Activated CD8-positive, alpha-beta T cell treated with anti-CD3 and anti-CD28 coated beads for 36 hours (primary cell): Measurements from ENCODE around the gene PCMTD2. TPM values are rescaled to one million over a fixed set of nuclear protein-coding genes. Genes with fewer than 3 reads are reported as not detected.

Source experiments
- ATAC-seq: fragments of 200-7000 bp; cut with Tn5 transposase; one replicate; pipeline ENCODE4 v1.10.0; 2021; ENCODE audit warnings: mild to moderate bottlenecking, moderate library complexity
- CTCF ChIA-PET: fragments of 350-600 bp; sonication (Branson Sonifier 250); formaldehyde crosslinking; loops from one replicate; lab custom pipeline; 2021; ENCODE audit warnings: antibody characterized with exemption; lab: Charles Lee
- POLR2A ChIA-PET: fragments of 350-600 bp; sonication (Branson Sonifier 250); formaldehyde crosslinking; loops from one replicate; lab custom pipeline; 2021; ENCODE audit warnings: antibody characterized with exemption; lab: Charles Lee
- DNase-seq: peaks from one replicate; pipeline ENCODE4 v3.0.0-alpha.2; 2020
- H3K27ac Mint-ChIP-seq: one replicate; pipeline ENCODE4 v1.8.0; 2021; ENCODE audit warnings: mild to moderate bottlenecking, mixed read lengths
- H3K27me3 Mint-ChIP-seq: one replicate; pipeline ENCODE4 v1.8.0; 2021; ENCODE audit warnings: mixed read lengths
- H3K36me3 Mint-ChIP-seq: one replicate; pipeline ENCODE4 v1.8.0; 2021; ENCODE audit warnings: low read depth, mixed read lengths
- H3K4me1 Mint-ChIP-seq: one replicate; pipeline ENCODE4 v1.8.0; 2021; ENCODE audit warnings: low read depth, mixed read lengths
- H3K4me3 Mint-ChIP-seq: one replicate; pipeline ENCODE4 v1.8.0; 2021; ENCODE audit warnings: mild to moderate bottlenecking, moderate library complexity, mixed read lengths
- H3K9me3 Mint-ChIP-seq: one replicate; pipeline ENCODE4 v1.8.0; 2021; ENCODE audit warnings: mixed read lengths
- intact Hi-C: fragments of 100-400 bp; cut with micrococcal nuclease; formaldehyde crosslinking; loops from one replicate; pipeline ENCODE4 v1.10.0; 2022
- total RNA-seq, 2 experiments: library from RNA; stranded (reverse); gene quantifications; one replicate each; pipeline ENCODE4 v1.2.3, GENCODE V29; 2021
- TF ChIP-seq, protein P1 (sequence below): fragments of 200-600 bp; IDR thresholded peaks from one replicate; pipeline ENCODE4 v1.8.0; 2022; ENCODE audit warnings: antibody characterized with exemption, mild to moderate bottlenecking

The PCMTD2 gene
- total RNA-seq, 2 experiments from 2014 or later: 26.0 to 28.6 TPM

DNA sequence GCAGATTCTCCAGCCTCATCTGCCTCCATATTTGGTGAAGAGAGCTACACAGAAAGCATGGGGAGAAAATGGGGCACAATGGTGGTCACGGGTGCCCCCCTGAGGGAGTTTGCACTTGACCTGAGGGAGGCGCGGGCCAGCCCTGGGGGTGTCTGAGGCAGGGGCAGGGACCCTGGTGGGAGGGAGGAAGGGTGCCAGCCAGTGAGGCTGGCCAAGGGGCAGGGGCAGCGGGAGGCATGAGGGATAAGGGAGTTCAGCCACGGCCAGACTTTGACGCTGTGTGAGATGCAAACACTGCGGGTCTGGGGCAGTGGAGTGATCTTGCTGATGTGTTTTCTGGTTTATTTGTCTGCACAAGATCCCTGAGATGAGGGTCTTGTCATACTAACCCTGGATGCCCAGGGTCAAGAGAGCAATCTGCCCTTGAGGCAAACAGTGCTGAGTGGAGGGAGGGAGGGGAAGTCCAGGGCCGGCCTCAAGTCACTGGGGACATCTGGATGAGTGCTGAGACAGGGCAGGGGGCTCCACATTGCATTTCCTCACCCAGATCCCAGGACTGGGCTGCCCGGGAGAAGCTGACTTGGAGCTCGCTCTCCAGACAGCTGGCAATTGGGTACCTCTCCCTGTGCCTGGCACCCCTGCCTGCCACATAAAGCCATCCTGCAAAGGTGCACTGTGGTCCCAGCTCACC lies 8.8 kb upstream of the PCMTD2 start:
- Mint-ChIP-seq H3K27me3 (peaks cover 8% of the 10 kb centered on the region), H3K36me3 (no peaks in the 10 kb centered on the region), H3K27ac (no peak overlapping the region), H3K4me1 (peaks cover 3% of the 10 kb centered on the region), H3K9me3 (no peaks in the 10 kb centered on the region), H3K4me3 (no peak overlapping the region)
- intact Hi-C loops: no loop called here
- DNase-seq: no peak
- ChIA-PET CTCF (no interaction called here), POLR2A (interaction anchor here (1.1 kb wide), 1 partner anchor 10 kb away, joined by 3 read pairs; no protein-coding TSS in a partner anchor)
- TF ChIP-seq, protein P1, sequence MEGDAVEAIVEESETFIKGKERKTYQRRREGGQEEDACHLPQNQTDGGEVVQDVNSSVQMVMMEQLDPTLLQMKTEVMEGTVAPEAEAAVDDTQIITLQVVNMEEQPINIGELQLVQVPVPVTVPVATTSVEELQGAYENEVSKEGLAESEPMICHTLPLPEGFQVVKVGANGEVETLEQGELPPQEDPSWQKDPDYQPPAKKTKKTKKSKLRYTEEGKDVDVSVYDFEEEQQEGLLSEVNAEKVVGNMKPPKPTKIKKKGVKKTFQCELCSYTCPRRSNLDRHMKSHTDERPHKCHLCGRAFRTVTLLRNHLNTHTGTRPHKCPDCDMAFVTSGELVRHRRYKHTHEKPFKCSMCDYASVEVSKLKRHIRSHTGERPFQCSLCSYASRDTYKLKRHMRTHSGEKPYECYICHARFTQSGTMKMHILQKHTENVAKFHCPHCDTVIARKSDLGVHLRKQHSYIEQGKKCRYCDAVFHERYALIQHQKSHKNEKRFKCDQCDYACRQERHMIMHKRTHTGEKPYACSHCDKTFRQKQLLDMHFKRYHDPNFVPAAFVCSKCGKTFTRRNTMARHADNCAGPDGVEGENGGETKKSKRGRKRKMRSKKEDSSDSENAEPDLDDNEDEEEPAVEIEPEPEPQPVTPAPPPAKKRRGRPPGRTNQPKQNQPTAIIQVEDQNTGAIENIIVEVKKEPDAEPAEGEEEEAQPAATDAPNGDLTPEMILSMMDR: no peak
- no peak for ATAC-seq

DNA sequence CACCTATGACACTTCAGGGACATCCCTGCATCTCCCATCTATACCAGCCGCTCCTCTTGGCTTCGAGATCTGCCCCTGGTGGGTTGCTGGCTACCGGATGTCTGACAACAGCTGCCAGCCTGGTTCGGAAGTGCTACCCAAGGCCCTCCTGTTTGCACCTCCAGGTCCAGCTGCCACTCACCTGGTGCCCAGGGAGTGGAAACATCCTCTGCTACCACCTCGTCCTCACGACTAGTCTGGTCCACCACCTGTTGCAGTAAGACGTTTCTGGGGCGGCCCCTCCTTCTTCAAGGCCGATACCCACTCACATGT lies 8.3 kb upstream of the PCMTD2 start:
- intact Hi-C loops: no loop called here
- ChIA-PET POLR2A (no interaction called here), CTCF (no interaction called here)
- Mint-ChIP-seq H3K4me1 (peaks cover 3% of the 10 kb centered on the region), H3K9me3 (no peaks in the 10 kb centered on the region), H3K36me3 (no peaks in the 10 kb centered on the region), H3K27ac (no peak overlapping the region), H3K27me3 (peaks cover 11% of the 10 kb centered on the region), H3K4me3 (no peak overlapping the region)
- no peak for DNase-seq
- TF ChIP-seq, protein P1: no peak
- no peak for ATAC-seq

DNA sequence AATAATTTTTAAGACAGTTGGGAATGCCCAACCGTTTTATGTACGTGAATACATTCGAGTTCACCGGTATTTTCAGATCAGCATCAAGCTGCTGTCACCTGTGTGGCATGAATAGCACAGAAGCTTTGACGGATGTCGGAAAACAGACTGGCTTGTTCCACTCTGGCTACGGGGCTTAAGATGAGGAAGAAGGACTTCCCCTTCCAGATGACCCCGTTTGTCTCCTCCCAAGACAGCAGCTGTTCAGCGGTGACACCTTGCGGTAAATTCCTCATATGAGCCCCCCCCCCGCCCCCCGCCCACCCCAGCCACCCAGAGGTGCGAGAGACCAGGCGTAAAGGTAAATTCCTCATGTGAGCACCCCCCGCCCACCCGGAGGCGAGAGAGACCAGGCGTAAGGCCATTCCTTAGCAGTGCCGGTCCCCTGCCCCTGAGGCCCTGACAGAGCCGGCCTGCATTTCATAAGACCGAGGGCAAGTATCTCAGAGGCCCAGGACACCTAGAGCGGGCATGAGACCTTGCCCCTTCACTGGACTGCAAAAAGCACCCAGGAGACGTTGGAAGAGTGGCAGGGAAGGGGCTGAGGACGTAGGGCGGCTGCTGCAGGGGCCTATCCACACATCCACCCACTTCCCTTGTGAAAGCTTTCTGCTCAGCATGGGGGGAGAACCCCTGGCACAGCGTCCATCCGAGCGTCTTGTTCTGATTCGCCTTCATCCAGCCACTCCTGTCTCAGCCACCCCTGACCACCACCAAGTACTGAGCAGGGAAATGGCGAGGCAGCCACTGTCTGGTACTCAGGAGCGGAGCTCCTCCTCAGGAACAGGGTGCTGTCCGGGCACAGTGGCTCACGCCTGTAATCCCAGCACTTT lies 7.3 kb upstream of the PCMTD2 start:
- H3K27me3 Mint-ChIP-seq: peaks cover 15% of the 10 kb centered on the region
- TF ChIP-seq, protein P1: no peak
- H3K27ac Mint-ChIP-seq: no peak overlapping the region
- peaks cover 3% of the 10 kb centered on the region for H3K4me1 Mint-ChIP-seq
- CTCF ChIA-PET: interaction anchor here (1.9 kb wide), 1 partner anchor 8 kb away, joined by 5 read pairs; no protein-coding TSS in a partner anchor
- no peak overlapping the region for H3K4me3 Mint-ChIP-seq
- no peak for DNase-seq
- H3K36me3 Mint-ChIP-seq: no peaks in the 10 kb centered on the region
- POLR2A ChIA-PET: no interaction called here
- no peak for ATAC-seq
- intact Hi-C loops: no loop called here
- H3K9me3 Mint-ChIP-seq: no peaks in the 10 kb centered on the region

DNA sequence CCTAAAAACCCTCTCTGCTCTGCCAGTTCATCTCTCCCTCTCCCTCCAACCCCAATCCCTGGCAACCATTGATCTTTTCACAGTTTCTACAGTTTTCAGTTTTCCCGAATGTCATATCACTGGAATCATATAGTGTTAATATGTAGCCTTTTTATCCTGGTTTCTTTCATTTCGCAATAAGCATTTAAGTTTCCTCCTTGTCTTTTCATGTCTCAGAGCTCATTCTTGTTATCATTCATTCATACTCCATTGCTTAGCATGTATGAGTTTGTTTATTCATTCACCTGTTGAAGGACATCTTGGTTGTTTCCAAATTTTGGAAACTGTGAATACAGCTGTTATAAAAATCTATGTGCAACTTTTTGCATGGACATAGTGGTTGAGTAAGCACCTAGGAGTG lies 5.5 kb upstream of the PCMTD2 start:
- peaks cover 15% of the 10 kb centered on the region for H3K27me3 Mint-ChIP-seq
- no peaks in the 10 kb centered on the region for H3K36me3 Mint-ChIP-seq
- ATAC-seq (no peak), DNase-seq (no peak)
- no peak overlapping the region for H3K27ac Mint-ChIP-seq
- CTCF ChIA-PET: interaction anchor here (1.4 to 1.9 kb wide), 2 partner anchors 10 to 36 kb away, joined by 3 to 5 read pairs; no protein-coding TSS in a partner anchor
- no peaks in the 10 kb centered on the region for H3K9me3 Mint-ChIP-seq
- POLR2A ChIA-PET: no interaction called here
- peaks cover 6% of the 10 kb centered on the region for H3K4me1 Mint-ChIP-seq
- H3K4me3 Mint-ChIP-seq: no peak overlapping the region
- TF ChIP-seq, protein P1: no peak
- intact Hi-C loops: no loop called here

DNA sequence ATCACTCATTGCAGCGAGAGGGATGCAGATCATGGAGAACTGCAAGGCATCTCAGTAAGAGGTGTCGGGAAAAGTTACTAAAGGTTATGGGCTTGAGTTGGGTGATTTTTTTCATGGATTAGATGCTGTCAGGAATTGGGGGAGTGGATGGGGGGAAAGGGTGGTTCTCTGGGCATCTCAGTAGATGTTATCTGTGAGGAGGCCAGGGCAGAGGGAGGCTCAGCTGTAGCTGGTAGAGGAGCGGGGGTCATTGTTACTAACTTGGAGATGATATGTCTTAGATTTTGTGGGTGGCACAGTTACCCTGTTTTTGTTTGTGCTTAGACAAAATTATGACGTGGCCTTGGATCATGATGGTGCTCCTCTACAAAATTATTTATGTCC lies 2.6 kb upstream of the PCMTD2 start:
- H3K4me1 Mint-ChIP-seq: peaks cover 20% of the 10 kb centered on the region
- ChIA-PET POLR2A (no interaction called here), CTCF (no interaction called here)
- intact Hi-C loops: no loop called here
- no peak for DNase-seq
- ATAC-seq: no peak
- TF ChIP-seq, protein P1: no peak
- H3K9me3 Mint-ChIP-seq: no peaks in the 10 kb centered on the region
- peaks cover 4% of the 10 kb centered on the region for H3K36me3 Mint-ChIP-seq
- H3K4me3 Mint-ChIP-seq: no peak overlapping the region
- H3K27ac Mint-ChIP-seq: no peak overlapping the region
- H3K27me3 Mint-ChIP-seq: peaks cover 14% of the 10 kb centered on the region
